Mesothelial cell of epicardium (in vitro differentiated cells): ENCODE measurements around the gene MMRN1. TPM values are rescaled to one million over a fixed set of nuclear protein-coding genes. Genes with fewer than 3 reads are reported as not detected.

ENCODE experiments used
- DNase-seq, 2 experiments: peaks; one replicate each; pipeline ENCODE4 v3.0.0; 2021; ENCODE audit warnings: low spot score in 2 of 2; ENCODE audit not compliant: unreplicated experiment in 2 of 2
- H3K27ac Mint-ChIP-seq: 2 replicates; pipeline ENCODE4 v1.8.0; 2021; ENCODE audit warnings: mixed read lengths
- H3K27me3 Mint-ChIP-seq: 2 replicates; pipeline ENCODE4 v1.8.0; 2021; ENCODE audit warnings: low read depth, mixed read lengths
- H3K36me3 Mint-ChIP-seq: 2 replicates; pipeline ENCODE4 v1.8.0; 2021; ENCODE audit warnings: mixed read lengths
- H3K4me1 Mint-ChIP-seq: 2 replicates; pipeline ENCODE4 v1.8.0; 2021; ENCODE audit warnings: mixed read lengths
- H3K4me3 Mint-ChIP-seq: 2 replicates; pipeline ENCODE4 v1.8.0; 2021; ENCODE audit warnings: mild to moderate bottlenecking, moderate library complexity, mixed read lengths
- H3K9me3 Mint-ChIP-seq: 2 replicates; pipeline ENCODE4 v1.8.0; 2021; ENCODE audit warnings: mixed read lengths
- total RNA-seq: library from RNA; stranded (reverse); gene quantifications from 3 replicates; pipeline ENCODE4 v1.2.1, GENCODE V29; 2021
- TF ChIP-seq, protein P1 (sequence below): fragments of 200-600 bp; sonication (generic); IDR thresholded peaks from one replicate; pipeline ENCODE4 v1.5.0; 2021; ENCODE audit warnings: antibody characterized with exemption; ENCODE audit not compliant: unreplicated experiment

The MMRN1 gene
- total RNA-seq, 1 donor from 2014 or later = not detected

DNA sequence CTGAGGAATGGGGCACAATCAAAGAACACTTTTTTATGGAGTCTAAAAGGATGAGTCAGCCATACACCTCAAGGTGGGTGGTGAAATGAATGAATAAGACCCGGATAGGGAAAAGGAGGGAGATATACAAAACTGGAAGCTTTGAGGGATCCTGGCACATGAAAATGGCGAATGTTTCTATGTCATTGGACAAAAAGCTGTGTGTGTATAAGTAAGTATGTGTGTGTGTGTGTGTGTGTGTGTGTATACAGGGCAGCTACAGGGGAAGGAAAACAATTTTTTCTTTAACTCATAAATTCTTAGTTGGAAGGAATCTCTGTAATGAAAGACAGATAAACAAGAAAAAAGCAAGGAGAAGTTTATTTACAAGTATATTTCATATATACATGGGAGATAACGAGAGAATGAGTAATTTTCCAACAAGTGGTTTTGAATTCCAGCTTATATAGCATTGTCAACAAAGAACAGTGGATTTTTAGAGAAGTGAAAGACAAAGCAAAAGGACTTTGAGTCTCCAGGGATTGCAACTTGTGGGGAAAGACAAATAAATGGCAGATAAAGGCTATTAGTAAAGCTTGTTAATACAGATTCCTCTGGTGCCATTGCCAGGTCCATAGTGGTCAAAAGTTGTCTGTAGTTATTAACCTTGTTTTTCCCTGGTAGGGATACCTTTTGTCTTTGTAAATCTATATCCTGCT is 99.7 kb downstream of the MMRN1 start:
- no peaks in the 10 kb centered on the region for H3K9me3 Mint-ChIP-seq
- H3K27ac Mint-ChIP-seq = no peak overlapping the region
- H3K4me3 Mint-ChIP-seq = no peak overlapping the region
- peaks cover 8% of the 10 kb centered on the region for H3K4me1 Mint-ChIP-seq
- H3K27me3 Mint-ChIP-seq = peaks cover 15% of the 10 kb centered on the region
- H3K36me3 Mint-ChIP-seq = no peaks in the 10 kb centered on the region
- no peak for DNase-seq
- TF ChIP-seq, protein P1, sequence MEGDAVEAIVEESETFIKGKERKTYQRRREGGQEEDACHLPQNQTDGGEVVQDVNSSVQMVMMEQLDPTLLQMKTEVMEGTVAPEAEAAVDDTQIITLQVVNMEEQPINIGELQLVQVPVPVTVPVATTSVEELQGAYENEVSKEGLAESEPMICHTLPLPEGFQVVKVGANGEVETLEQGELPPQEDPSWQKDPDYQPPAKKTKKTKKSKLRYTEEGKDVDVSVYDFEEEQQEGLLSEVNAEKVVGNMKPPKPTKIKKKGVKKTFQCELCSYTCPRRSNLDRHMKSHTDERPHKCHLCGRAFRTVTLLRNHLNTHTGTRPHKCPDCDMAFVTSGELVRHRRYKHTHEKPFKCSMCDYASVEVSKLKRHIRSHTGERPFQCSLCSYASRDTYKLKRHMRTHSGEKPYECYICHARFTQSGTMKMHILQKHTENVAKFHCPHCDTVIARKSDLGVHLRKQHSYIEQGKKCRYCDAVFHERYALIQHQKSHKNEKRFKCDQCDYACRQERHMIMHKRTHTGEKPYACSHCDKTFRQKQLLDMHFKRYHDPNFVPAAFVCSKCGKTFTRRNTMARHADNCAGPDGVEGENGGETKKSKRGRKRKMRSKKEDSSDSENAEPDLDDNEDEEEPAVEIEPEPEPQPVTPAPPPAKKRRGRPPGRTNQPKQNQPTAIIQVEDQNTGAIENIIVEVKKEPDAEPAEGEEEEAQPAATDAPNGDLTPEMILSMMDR = no peak

DNA sequence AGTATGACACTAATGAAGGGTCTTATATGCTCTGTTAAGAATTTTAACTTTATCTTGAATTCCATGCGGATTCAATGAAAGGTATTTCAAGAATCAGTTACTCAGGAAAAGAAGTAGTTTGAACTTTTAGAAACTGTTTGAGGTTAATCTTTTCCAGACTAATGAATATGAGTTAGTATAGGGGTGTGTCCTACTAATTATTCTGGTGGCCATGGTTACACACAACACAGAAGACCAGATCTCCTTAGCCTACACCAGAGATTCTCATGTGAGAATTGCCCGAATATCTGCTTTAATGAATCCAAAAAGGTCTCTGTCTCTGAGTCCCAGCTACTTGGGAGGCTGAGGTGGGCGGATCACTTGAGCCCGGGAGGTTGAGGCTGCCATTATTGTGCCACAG is 100.4 kb downstream of the MMRN1 start:
- H3K9me3 Mint-ChIP-seq = no peaks in the 10 kb centered on the region
- no peak overlapping the region for H3K4me3 Mint-ChIP-seq
- H3K27ac Mint-ChIP-seq = no peak overlapping the region
- TF ChIP-seq, protein P1 = no peak
- H3K4me1 Mint-ChIP-seq = peaks cover 8% of the 10 kb centered on the region
- no peaks in the 10 kb centered on the region for H3K36me3 Mint-ChIP-seq
- H3K27me3 Mint-ChIP-seq = peaks cover 15% of the 10 kb centered on the region
- no peak for DNase-seq

DNA sequence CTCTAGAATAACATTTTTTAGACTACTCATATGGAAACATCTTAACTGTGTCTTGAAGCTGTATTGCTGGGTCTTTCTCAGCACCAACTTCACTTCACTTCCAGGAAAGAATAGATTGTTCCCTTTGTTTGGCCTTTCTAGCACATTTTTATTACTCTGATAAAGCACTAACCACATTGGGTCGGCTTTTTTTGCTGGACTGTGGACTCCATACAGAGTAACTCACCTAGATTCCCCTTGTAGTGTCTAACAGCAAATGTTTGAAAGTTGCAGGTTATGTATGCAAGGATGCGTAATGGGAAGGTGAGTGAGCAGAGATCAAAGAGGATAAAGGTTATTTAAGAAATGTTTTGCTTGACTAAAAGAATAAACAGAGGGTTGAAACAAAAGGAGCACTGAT is 101.2 kb downstream of the MMRN1 start:
- TF ChIP-seq, protein P1 = no peak
- H3K27ac Mint-ChIP-seq = no peak overlapping the region
- H3K9me3 Mint-ChIP-seq = no peaks in the 10 kb centered on the region
- H3K4me3 Mint-ChIP-seq = no peak overlapping the region
- peaks cover 15% of the 10 kb centered on the region for H3K27me3 Mint-ChIP-seq
- H3K36me3 Mint-ChIP-seq = no peaks in the 10 kb centered on the region
- peaks cover 8% of the 10 kb centered on the region for H3K4me1 Mint-ChIP-seq
- DNase-seq = no peak

DNA sequence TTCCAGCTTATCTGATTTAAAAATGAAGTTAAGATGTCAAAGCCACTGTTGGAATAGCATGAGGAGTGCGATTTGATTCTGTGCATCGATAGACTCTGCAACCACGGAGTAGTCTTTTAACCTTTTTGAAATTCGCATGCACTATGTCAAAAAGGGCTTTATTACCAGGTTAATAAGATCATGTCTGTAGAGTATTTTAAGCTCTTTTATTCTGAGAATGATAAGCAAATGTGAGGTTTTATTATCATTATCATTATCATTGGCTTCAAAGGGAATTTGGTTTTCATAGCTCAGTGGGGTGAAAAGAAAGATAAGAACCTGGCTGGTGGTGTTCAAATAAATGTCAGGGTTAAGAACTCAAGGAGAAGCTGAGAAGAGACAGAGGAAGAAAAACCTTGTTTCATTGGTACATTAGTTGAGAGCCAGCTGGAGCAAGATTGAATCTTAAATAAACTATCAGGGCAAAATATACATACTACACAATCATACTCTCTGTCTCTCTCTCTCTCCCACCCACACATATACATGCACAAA is 102.6 kb downstream of the MMRN1 start:
- peaks cover 8% of the 10 kb centered on the region for H3K4me1 Mint-ChIP-seq
- peaks cover 15% of the 10 kb centered on the region for H3K27me3 Mint-ChIP-seq
- no peak for DNase-seq
- no peaks in the 10 kb centered on the region for H3K9me3 Mint-ChIP-seq
- H3K36me3 Mint-ChIP-seq = no peaks in the 10 kb centered on the region
- TF ChIP-seq, protein P1 = no peak
- H3K4me3 Mint-ChIP-seq = no peak overlapping the region
- H3K27ac Mint-ChIP-seq = no peak overlapping the region

DNA sequence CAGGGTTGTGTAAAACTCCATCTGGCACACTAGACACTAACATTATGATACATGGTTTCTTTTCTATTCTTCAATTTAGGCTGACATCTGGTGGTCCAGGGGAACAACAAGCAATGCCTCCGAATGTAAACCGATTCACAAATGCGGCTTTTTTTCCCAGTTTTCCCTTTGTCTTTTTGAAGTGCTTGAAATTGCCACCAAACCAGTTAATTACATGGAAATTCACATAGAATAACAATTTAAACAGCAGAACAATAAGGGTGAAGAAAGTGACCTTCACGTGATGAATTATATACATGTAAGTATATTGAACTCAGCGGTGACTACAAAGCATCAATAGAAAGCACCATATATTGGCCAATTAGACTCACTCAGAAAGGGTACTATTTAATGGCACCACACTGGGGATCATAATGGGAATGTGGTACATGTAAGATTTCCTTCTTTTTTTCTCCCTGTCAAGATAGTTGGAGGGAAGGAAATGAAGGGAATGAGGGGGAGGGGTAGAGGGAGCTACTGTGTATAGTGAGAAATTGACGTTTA is 103.9 kb downstream of the MMRN1 start:
- Mint-ChIP-seq H3K9me3 (no peaks in the 10 kb centered on the region), H3K4me1 (peaks cover 10% of the 10 kb centered on the region), H3K27ac (no peak overlapping the region), H3K4me3 (no peak overlapping the region), H3K27me3 (peaks cover 15% of the 10 kb centered on the region), H3K36me3 (no peaks in the 10 kb centered on the region)
- TF ChIP-seq, protein P1 = no peak
- DNase-seq = no peak
